IPS-20b (cell line): Measurements from ENCODE around the gene DIS3L2.

Source experiments
- H3K27ac ChIP-seq: one replicate; pipeline ENCODE4 v1.5.1; 2013; ENCODE audit warnings: low read length
- H3K27me3 ChIP-seq: 2 replicates; pipeline ENCODE4 v1.6.1; 2013; ENCODE audit warnings: mild to moderate bottlenecking, low read length, inconsistent platforms; ENCODE audit not compliant: insufficient read depth
- H3K36me3 ChIP-seq: 2 replicates; pipeline ENCODE4 v1.6.1; 2013; ENCODE audit warnings: low read depth, mild to moderate bottlenecking, inconsistent platforms, low read length, moderate library complexity; ENCODE audit not compliant: insufficient read depth
- H3K4me1 ChIP-seq: 2 replicates; pipeline ENCODE4 v1.6.1; 2013; ENCODE audit warnings: mild to moderate bottlenecking, control low read depth, inconsistent platforms, low read length, moderate library complexity; ENCODE audit not compliant: insufficient read depth
- H3K4me3 ChIP-seq: 2 replicates; pipeline ENCODE4 v1.5.1; 2013; ENCODE audit warnings: mild to moderate bottlenecking, low read length, inconsistent platforms
- H3K9ac ChIP-seq: 2 replicates; pipeline ENCODE4 v1.6.1; 2013; ENCODE audit warnings: low read depth, mild to moderate bottlenecking, inconsistent platforms, low read length, moderate library complexity
- H3K9me3 ChIP-seq: 2 replicates; pipeline ENCODE4 v1.6.1; 2013; ENCODE audit warnings: mild to moderate bottlenecking, low read depth, low read length, inconsistent platforms; ENCODE audit not compliant: insufficient read depth

The DIS3L2 gene

GRCh38 chr2:231930593-231931281, 30.8 kb upstream of the DIS3L2 start:
- peaks cover 48% of the 10 kb centered on the region for H3K27me3 ChIP-seq
- no peaks in the 10 kb centered on the region for H3K9me3 ChIP-seq
- no peak overlapping the region for H3K9ac ChIP-seq
- no peak overlapping the region for H3K4me3 ChIP-seq
- no peaks in the 10 kb centered on the region for H3K4me1 ChIP-seq
- H3K27ac ChIP-seq, result no peak overlapping the region
- H3K36me3 ChIP-seq, result no peaks in the 10 kb centered on the region

DNA sequence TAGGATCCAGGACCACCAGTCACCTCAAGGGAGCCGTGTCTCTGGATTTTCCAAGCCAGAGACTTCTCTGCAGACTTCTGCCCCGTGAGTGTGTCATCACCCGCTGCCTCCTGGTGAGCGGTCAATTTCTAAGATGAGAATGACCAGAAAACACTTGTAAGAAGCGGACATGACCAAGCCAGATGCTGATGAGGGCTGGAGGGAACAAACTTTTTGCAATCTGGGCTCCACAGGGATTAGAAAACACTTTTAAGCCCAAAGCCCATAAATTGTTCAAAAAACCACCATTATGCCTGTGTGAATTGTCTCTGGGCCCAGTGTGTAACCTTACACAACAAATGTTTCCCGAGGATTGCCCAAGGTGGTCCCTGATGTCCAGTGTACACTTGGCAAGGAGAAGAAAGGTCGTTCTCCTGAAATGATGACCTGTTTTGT, 30.0 kb upstream of the DIS3L2 start:
- Histone ChIP-seq H3K9me3 (no peaks in the 10 kb centered on the region), H3K27ac (no peak overlapping the region), H3K27me3 (peaks cover 41% of the 10 kb centered on the region), H3K36me3 (no peaks in the 10 kb centered on the region), H3K4me1 (no peaks in the 10 kb centered on the region), H3K4me3 (no peak overlapping the region), H3K9ac (no peak overlapping the region)

DNA sequence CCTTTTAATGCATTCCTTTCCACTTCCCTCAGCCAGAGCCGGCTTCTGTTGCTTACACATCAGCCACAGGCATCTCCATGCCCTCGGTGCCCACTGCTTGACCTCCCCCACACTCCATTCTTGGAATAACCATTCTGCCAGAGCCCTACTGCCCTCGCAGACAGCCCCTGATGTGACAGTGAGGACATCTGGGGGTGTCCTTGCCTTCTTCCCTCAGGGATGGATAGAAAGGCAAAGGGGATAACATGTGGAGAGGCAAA, 28.9 kb upstream of the DIS3L2 start:
- Histone ChIP-seq H3K4me3 (no peak overlapping the region), H3K27me3 (peaks cover 29% of the 10 kb centered on the region), H3K9ac (no peak overlapping the region), H3K27ac (no peak overlapping the region), H3K36me3 (no peaks in the 10 kb centered on the region), H3K4me1 (no peaks in the 10 kb centered on the region), H3K9me3 (no peaks in the 10 kb centered on the region)

- Histone ChIP-seq H3K27ac (no peak overlapping the region), H3K36me3 (no peaks in the 10 kb centered on the region), H3K9ac (no peak overlapping the region), H3K4me1 (no peaks in the 10 kb centered on the region), H3K9me3 (no peaks in the 10 kb centered on the region), H3K4me3 (no peak overlapping the region), H3K27me3 (peaks cover 23% of the 10 kb centered on the region)
Measured at GRCh38 chr2:231932985-231933915, 28.3 kb upstream of the DIS3L2 start.

DNA sequence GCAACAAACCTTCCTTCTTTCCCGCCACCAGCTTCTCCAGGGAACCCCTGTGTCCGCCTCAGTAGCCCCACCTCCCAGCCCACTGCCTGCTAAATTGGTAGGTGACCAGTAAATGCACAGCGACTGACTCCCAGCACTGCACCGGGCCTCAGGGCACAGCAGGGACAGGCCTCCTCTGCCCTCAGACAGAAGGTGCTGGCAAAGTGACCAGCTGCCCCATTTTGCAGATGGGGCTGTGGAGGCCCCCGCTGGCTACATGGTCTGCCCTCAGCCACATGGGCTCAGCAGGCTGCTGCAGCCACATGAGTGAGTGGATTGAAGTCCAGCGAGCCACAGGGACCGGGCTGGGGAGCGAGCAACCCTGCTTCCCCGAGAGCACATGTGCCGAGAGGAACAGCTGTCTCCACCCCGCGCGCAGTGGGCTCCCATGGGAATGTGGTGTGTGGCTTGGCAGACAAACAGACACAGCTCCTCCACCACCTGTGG, 27.6 kb upstream of the DIS3L2 start:
- Histone ChIP-seq H3K27me3 (peaks cover 16% of the 10 kb centered on the region), H3K4me1 (no peaks in the 10 kb centered on the region), H3K27ac (no peak overlapping the region), H3K36me3 (no peaks in the 10 kb centered on the region), H3K9ac (no peak overlapping the region), H3K9me3 (no peaks in the 10 kb centered on the region), H3K4me3 (no peak overlapping the region)

DNA sequence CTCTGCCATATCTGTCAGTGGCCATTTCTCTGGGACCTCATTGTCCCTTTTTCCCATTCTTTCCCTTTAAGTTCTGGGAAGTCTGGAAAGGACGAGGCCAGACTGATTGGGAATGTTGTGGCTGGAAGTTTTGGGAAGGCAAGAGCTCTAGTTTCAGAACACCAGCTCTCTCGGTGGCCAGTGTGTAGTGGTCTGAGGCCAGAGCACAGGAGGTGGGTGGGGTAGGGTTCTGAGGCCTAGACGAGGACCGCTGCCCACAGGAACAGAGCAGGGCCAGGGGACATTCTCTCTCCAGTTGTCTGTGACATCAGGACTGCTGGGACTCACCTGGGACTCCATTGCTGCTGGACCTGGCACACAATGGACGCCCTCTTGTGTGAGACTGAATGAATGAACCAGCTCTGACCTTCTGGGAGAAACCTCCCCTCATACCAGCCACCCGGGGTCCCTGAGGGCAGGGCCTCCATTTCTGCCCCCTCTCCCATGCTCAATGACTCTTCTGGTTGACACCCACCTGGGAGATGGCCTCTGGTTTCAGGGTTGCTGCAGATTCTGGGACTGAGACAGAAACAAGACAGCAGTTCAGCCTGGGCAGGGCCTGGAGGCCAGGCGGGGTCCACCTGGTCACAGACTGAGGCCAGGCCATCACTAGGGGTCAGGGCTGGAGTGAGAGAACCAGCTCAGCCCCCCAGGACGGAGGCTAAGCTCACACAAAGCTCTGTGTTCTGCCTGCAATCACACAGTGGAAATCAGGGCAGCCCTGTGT, 26.9 kb upstream of the DIS3L2 start:
- no peak overlapping the region for H3K9ac ChIP-seq
- H3K4me1 ChIP-seq, result no peaks in the 10 kb centered on the region
- no peak overlapping the region for H3K4me3 ChIP-seq
- H3K27ac ChIP-seq, result no peak overlapping the region
- peaks cover 10% of the 10 kb centered on the region; the same call in 1 of the 2 replicates for H3K27me3 ChIP-seq
- no peaks in the 10 kb centered on the region for H3K36me3 ChIP-seq
- no peaks in the 10 kb centered on the region for H3K9me3 ChIP-seq

DNA sequence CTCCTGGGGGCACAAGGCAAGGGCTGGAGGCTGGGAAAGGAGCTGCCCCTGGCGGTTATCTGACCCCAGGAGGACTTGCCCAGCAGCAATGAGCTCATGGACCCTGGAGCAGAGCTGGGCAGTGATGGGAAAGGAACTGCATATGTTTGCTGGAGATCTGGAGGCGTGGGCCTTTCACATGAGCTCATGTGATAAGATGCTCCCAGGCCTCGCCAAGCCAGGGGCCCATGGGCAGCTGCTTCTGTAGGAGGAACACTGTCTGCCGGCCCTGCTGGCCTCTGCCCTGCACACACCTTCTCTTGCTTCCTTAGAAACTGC, 26.3 kb upstream of the DIS3L2 start:
- no peak overlapping the region for H3K4me3 ChIP-seq

DNA sequence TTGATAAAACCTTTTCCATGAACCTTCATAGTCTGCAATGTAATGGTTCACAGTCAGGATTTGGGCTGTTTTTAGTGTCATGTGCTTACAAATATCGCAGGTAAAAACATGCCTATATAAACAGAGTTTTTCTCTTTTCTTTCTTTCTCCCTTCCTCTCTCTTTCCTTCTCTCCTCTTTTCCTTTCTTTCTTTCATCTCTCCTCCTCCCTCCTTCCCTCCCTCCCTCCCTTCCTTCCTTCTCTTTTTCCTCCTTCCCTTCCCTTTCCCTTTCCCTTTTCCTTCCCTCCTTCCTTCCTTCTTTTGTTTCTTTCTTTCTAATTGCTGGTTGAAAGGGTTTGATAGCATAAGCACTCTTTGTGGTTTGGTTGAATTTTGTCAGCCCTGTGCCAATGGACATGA, 25.7 kb upstream of the DIS3L2 start:
- H3K36me3 ChIP-seq, result no peaks in the 10 kb centered on the region
- H3K4me1 ChIP-seq, result no peaks in the 10 kb centered on the region
- no peaks in the 10 kb centered on the region for H3K9me3 ChIP-seq
- no peak overlapping the region for H3K9ac ChIP-seq
- H3K27me3 ChIP-seq, result peaks cover 8% of the 10 kb centered on the region; the same call in 1 of the 2 replicates
- H3K27ac ChIP-seq, result no peak overlapping the region
- H3K4me3 ChIP-seq, result no peak overlapping the region

More for the DNA sequence above, 26.3 kb upstream of the DIS3L2 start:
- no peak overlapping the region for H3K9ac ChIP-seq
- no peaks in the 10 kb centered on the region for H3K36me3 ChIP-seq
- no peaks in the 10 kb centered on the region for H3K9me3 ChIP-seq
- no peak overlapping the region for H3K27ac ChIP-seq
- H3K4me1 ChIP-seq, result no peaks in the 10 kb centered on the region
- H3K27me3 ChIP-seq, result peaks cover 8% of the 10 kb centered on the region; the same call in 1 of the 2 replicates

- Histone ChIP-seq H3K27me3 (peaks cover 2% of the 10 kb centered on the region; the same call in 1 of the 2 replicates), H3K9ac (no peak overlapping the region), H3K4me3 (no peak overlapping the region), H3K36me3 (no peaks in the 10 kb centered on the region), H3K9me3 (no peaks in the 10 kb centered on the region), H3K4me1 (no peaks in the 10 kb centered on the region), H3K27ac (no peak overlapping the region)
Measured at GRCh38 chr2:231936491-231936890, 25.0 kb upstream of the DIS3L2 start.

DNA sequence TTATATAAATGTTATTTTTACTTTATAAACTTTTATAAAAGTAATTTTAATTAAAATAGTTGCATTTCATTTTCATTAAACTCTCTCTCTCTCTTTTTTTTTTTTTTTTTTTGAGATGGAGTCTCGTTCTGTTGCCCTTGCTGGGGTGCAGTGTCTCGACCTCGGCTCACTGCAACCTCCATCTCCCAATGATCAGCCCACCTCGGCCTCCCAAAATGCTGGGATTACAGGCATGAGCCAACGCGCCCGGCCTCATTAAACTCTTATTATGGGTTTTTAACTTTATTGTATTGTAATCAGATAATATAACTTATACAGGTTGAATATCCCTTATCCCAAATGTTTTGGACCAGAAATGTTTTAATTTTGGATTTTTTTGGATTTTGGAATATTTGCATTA, 24.5 kb upstream of the DIS3L2 start:
- H3K36me3 ChIP-seq, result no peaks in the 10 kb centered on the region
- no peaks in the 10 kb centered on the region for H3K4me1 ChIP-seq
- H3K4me3 ChIP-seq, result no peak overlapping the region
- H3K27ac ChIP-seq, result no peak overlapping the region
- no peaks in the 10 kb centered on the region for H3K27me3 ChIP-seq
- H3K9me3 ChIP-seq, result no peaks in the 10 kb centered on the region
- no peak overlapping the region for H3K9ac ChIP-seq

DNA sequence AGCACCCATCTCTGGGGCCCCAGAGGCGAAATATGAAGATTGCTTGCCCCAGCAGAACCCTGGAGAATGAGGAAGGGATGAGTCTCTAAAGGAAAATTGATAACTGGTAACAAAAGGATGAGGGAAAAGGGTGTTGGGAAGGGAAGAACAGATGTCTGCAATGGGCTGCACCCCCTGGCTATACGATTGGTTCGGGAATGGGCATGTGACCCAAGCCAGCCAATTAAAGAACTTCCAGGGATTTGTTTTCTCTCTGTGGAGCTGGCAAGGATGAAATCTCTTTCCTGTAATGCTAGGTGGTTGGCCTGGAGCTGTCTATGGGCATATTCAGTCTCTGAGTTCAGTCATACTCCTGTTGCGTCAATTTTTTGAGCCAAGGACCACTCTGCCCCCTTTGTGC, 22.5 kb upstream of the DIS3L2 start:
- H3K4me1 ChIP-seq, result no peaks in the 10 kb centered on the region
- H3K4me3 ChIP-seq, result no peak overlapping the region
- no peaks in the 10 kb centered on the region for H3K27me3 ChIP-seq
- no peaks in the 10 kb centered on the region for H3K36me3 ChIP-seq
- no peak overlapping the region for H3K27ac ChIP-seq
- H3K9ac ChIP-seq, result no peak overlapping the region
- no peaks in the 10 kb centered on the region for H3K9me3 ChIP-seq
